Hippocampal formation (tissue), 2 donors: ENCODE results near the gene RPS6KA2.
"Not testable (repeated sequence)": the region's sequence is repeated elsewhere in the genome, so short reads cannot be mapped to it uniquely, and the experiment has no call there.

Source experiments
- DNase-seq, 2 donors: peaks; one replicate each; lab custom pipeline; 2025; lab: John Stamatoyannopoulos, UW

Gene RPS6KA2

GRCh38 chr6:166635013-166635970, 8.2 kb upstream of the RPS6KA2 start:
- DNase-seq = no peak

DNA sequence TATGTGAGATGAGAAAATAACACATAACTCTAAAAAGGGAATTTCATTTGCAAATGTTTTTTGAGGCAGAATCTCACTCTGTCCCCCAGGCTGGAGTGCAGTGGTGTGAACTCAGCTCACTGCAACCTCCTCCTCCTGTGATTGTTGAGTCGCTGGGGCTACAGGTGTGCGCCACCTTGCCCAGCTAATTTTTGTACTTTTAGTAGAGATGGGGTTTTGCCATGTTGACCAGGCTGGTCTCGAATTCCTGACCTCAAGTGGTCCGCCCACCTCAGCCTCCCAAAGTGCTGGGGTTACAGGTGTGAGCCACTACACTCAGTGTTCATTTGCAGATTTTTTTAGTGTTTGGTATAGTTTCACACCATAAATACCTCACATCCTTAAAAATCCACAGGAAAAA, 7.5 kb upstream of the RPS6KA2 start:
- not testable (repeated sequence) for DNase-seq

- no peak for DNase-seq
Observed at GRCh38 chr6:166633732-166634535, 6.9 kb upstream of the RPS6KA2 start.

DNA sequence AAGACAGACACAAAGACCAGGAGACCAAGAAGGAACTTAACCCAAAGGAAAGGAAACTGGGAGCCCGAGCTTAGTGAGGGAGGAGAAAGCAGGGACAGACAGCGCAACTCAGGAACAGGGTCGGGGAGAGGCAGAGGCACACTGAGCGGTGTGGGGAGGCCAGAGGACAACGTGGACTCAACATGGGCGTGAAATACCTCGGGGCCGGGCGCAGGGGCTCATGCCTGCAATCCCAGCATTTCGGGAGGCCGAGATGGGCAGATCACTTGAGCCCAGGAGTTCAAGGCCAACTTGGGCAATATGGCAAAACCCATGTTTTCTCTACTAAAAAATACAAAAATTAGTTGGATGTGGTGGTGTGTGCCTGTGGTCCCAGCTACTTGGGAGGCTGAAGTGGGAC, 5.7 kb upstream of the RPS6KA2 start:
- DNase-seq = no peak

- DNase-seq = no peak
Observed at GRCh38 chr6:166630462-166630861, 3.4 kb upstream of the RPS6KA2 start.

GRCh38 chr6:166629628-166630027, 2.6 kb upstream of the RPS6KA2 start:
- no peak for DNase-seq

GRCh38 chr6:166627875-166628801, 1.1 kb upstream of the RPS6KA2 start:
- peak; percentile 62 to 79 for DNase-seq

- no peak for DNase-seq
Observed at GRCh38 chr6:166626177-166627032, 646 bp downstream of the RPS6KA2 start.

GRCh38 chr6:166625356-166625755, 1.7 kb downstream of the RPS6KA2 start:
- DNase-seq = no peak

DNA sequence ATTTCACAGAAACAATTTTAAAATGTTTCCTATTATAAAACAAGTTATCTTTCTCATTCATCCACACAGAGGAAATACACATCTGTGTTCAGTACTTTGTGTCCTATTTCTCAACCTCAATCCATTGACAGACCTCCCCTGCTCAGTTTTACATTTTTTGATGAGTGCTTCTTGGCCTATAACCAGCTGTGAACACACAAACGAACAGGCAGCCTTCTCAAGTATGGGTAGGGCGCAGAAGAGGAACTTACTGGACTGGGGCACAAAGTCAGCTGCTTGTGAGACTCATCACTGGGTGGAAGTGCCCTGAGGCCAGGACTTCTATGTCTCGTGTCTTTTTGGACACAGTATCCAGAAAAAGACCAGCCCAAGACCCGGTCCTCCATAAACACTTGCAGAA, 2.8 kb downstream of the RPS6KA2 start:
- DNase-seq = no peak

- no peak for DNase-seq
Observed at GRCh38 chr6:166623318-166623717, 3.7 kb downstream of the RPS6KA2 start.

GRCh38 chr6:166621114-166621540, 5.9 kb downstream of the RPS6KA2 start:
- DNase-seq = no peak

DNA sequence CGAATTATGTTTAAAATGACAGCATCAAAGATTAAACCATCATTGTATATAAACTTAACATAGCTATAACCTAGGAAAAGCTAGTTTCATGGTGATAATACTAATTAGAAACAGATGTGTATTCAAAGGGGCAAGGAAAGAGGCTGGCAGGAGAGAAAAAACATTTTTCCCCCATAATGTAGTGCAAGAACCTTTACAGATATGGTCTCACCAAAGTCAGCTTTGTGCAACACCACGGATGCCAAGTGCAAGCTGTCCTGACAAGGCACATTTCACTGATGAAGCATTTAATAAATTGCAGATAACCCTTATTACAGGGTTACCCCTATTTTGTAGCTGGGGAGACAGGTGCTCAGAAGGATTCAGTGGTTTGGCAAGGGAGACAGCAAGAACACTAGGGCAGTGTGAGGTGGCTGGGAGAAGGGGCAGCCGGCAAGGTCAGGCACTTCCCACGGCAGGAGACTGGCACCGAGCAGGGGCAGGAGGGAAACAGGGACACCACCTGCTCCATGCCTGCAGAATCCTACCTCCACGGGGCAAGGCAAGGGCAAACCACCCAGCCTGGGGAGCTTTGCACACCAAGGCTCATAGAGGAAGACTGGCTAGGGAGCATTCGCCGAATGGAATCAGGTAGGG, 6.5 kb downstream of the RPS6KA2 start:
- no peak for DNase-seq

DNA sequence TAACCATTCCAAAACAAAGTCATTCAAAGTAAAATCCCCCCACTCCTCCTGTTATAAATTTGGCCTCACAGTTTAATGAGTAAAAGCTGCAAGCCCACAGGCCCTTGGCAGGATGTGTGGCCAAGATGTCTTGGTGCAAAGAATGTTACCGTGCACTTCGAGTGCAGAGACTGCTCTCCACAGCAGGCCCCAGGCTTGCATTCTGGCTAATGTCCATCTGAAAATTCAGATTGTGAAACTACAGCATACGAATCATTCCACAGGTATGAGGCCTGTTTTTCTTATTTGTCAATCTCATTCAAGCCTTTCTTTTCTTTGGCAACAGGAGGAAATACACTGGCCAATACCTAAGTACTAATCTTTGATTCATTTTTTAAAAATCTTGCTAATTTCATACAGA, 7.1 kb downstream of the RPS6KA2 start:
- no peak for DNase-seq

DNA sequence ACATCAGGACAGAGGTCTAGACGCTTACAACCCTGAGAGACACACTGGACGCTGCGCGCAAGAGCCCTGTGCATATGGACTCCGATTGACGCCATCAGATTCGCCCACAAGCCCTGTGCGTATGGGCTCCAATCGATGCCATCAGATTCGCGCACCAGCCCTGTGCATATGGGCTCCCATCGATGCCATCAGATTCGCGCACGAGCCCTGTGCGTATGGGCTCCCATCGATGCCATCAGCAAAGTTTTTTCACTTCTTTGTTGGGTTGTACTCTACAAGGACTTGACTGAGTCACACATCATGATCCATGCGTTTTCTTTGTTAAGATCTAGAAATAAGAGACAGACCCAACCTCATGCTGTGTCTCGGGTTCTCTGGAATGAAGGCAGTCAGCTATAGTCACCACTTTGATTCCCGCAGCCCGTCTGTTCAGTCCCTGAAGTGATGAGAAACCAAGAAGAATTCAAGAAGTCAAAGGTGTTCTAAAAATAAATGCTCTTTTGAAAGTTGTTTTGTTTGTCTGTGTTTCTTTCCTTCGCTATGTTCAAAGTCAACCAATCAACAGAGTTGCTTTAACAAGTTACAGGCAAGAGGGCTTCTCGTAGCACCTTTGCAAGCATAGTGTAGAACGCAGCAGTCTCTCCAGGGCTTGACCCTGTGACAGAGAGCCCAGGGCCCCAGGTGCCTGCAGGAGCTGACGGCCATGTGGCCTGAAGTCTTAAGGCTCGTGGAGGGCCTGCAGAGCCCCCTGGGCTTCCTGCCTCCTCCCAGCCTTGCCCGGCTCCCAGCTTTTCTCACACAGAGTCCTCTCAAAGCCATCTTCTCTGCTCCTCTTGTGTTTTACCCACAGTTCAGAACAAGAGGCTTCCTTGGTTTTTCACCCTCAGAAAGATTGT, 7.9 kb downstream of the RPS6KA2 start:
- no peak for DNase-seq

GRCh38 chr6:166618251-166618650, 8.8 kb downstream of the RPS6KA2 start:
- DNase-seq = no peak

GRCh38 chr6:166617359-166617758, 9.7 kb downstream of the RPS6KA2 start:
- no peak for DNase-seq

GRCh38 chr6:166616261-166617238, 10.5 kb downstream of the RPS6KA2 start:
- DNase-seq = no peak
